ENCODE data around the gene IKZF4. TPM values are rescaled to one million over a fixed set of nuclear protein-coding genes. Genes with fewer than 3 reads are reported as not detected.

The IKZF4 gene
- total RNA-seq, 2 experiments from 2014 or later, result 17.6 to 19.4 TPM

Other genes with a start within 250 kb of the IKZF4 start
- gene SARNP, start 203.3 kb upstream of the IKZF4 start, total RNA-seq, result 10 to 100 TPM; 88.3 to 88.6 TPM
- gene ORMDL2, start 203.0 kb upstream of the IKZF4 start, total RNA-seq, result 10 to 100 TPM; 56.3 to 60.2 TPM
- 10 to 100 TPM; 32.3 to 32.5 TPM for gene DNAJC14, start 191.5 kb upstream of the IKZF4 start, total RNA-seq
- gene MMP19, start 178.1 kb upstream of the IKZF4 start, total RNA-seq, result not detected
- gene PYM1, start 93.1 kb upstream of the IKZF4 start, total RNA-seq, result 10 to 100 TPM; 54.2 to 56.0 TPM
- gene DGKA, start 89.9 kb upstream of the IKZF4 start, total RNA-seq, result 100 to 1,000 TPM; 427 to 431 TPM
- gene PMEL, start 55.0 kb upstream of the IKZF4 start, total RNA-seq, result under 1 TPM; 0.33 to 0.60 TPM
- 10 to 100 TPM; 88.9 to 98.9 TPM for gene CDK2, start 54.2 kb upstream of the IKZF4 start, total RNA-seq
- 10 to 100 TPM; 70.1 to 71.5 TPM for gene RAB5B, start 47.0 kb upstream of the IKZF4 start, total RNA-seq
- gene SUOX, start 23.8 kb upstream of the IKZF4 start, total RNA-seq, result 1 to 10 TPM; 4.2 to 5.3 TPM
- 10 to 100 TPM; 30.4 to 35.0 TPM for gene RPS26, start 20.9 kb downstream of the IKZF4 start, total RNA-seq
- gene ERBB3, start 59.1 kb downstream of the IKZF4 start, total RNA-seq, result 1 to 10 TPM; 2.3 to 2.5 TPM
- gene PA2G4, start 83.5 kb downstream of the IKZF4 start, total RNA-seq, result 100 to 1,000 TPM; 242 to 243 TPM
- 1,000 to 10,000 TPM; 3,981 to 4,002 TPM for gene RPL41, start 95.6 kb downstream of the IKZF4 start, total RNA-seq
- gene ZC3H10, start 97.2 kb downstream of the IKZF4 start, total RNA-seq, result 10 to 100 TPM in 1 of 2 experiments, 1 to 10 TPM in 1; 8.0 to 10.3 TPM
- 100 to 1,000 TPM; 266 to 279 TPM for gene ESYT1, start 107.2 kb downstream of the IKZF4 start, total RNA-seq
- 10 to 100 TPM; 60.4 to 63.2 TPM for gene MYL6B, start 131.5 kb downstream of the IKZF4 start, total RNA-seq
- gene MYL6, start 137.3 kb downstream of the IKZF4 start, total RNA-seq, result 1,000 to 10,000 TPM; 1,594 to 1,602 TPM
- gene SMARCC2, start 168.4 kb downstream of the IKZF4 start, total RNA-seq, result 100 to 1,000 TPM; 133 to 137 TPM
- 10 to 100 TPM; 33.8 to 35.2 TPM for gene RNF41, start 200.9 kb downstream of the IKZF4 start, total RNA-seq
- 10 to 100 TPM; 49.6 to 52.3 TPM for gene NABP2, start 203.3 kb downstream of the IKZF4 start, total RNA-seq
- 1 to 10 TPM in 1 of 2 experiments, under 1 TPM in 1; 0.80 to 1.2 TPM for gene SLC39A5, start 209.0 kb downstream of the IKZF4 start, total RNA-seq
- 10 to 100 TPM; 46.4 to 50.1 TPM for gene ANKRD52, start 237.3 kb downstream of the IKZF4 start, total RNA-seq
- gene COQ10A, start 245.9 kb downstream of the IKZF4 start, total RNA-seq, result 10 to 100 TPM; 12.8 to 16.7 TPM